ENCODE results near the gene GPR179.

GPR179 gene

GRCh38 chr17:38355251-38355650 is 11.5 kb upstream of the GPR179 start:
- no peak for ATAC-seq (ENCODE audit: low read depth)

GRCh38 chr17:38354466-38354865 is 10.7 kb upstream of the GPR179 start:
- no peaks in the 10 kb centered on the region for H3K27me3 ChIP-seq (ENCODE audit: insufficient read depth, poor library complexity, severe bottlenecking)
- no peaks in the 10 kb centered on the region for H3K4me1 ChIP-seq (ENCODE audit: insufficient read depth, poor library complexity, severe bottlenecking)
- no peak overlapping the region for H3K27ac ChIP-seq (ENCODE audit: poor library complexity, severe bottlenecking)
- no peak overlapping the region for H3K4me3 ChIP-seq (ENCODE audit: severe bottlenecking)
- DNase-seq (ENCODE audit: low spot score) (no peak), ATAC-seq (ENCODE audit: low read depth) (no peak)
- no peak for TF ChIP-seq CTCF (IDR thresholded peaks at IDR 0.05; ENCODE audit: poor library complexity, severe bottlenecking)
- no peaks in the 10 kb centered on the region for H3K36me3 ChIP-seq (ENCODE audit: low read depth)
- no peaks in the 10 kb centered on the region for H3K9me3 ChIP-seq (ENCODE audit: severe bottlenecking)

More at GRCh38 chr17:38355251-38355650, 11.5 kb upstream of the GPR179 start:
- no peaks in the 10 kb centered on the region for H3K4me1 ChIP-seq (ENCODE audit: insufficient read depth, poor library complexity, severe bottlenecking)
- TF ChIP-seq CTCF (IDR thresholded peaks at IDR 0.05; ENCODE audit: poor library complexity, severe bottlenecking) = no peak
- H3K4me3 ChIP-seq (ENCODE audit: severe bottlenecking) = no peak overlapping the region
- no peaks in the 10 kb centered on the region for H3K36me3 ChIP-seq (ENCODE audit: low read depth)
- no peaks in the 10 kb centered on the region for H3K9me3 ChIP-seq (ENCODE audit: severe bottlenecking)
- DNase-seq (ENCODE audit: low spot score) = no peak
- no peaks in the 10 kb centered on the region for H3K27me3 ChIP-seq (ENCODE audit: insufficient read depth, poor library complexity, severe bottlenecking)
- H3K27ac ChIP-seq (ENCODE audit: poor library complexity, severe bottlenecking) = no peak overlapping the region

GRCh38 chr17:38353668-38354067 is 9.9 kb upstream of the GPR179 start:
- no peak for ATAC-seq (ENCODE audit: low read depth)
- H3K4me3 ChIP-seq (ENCODE audit: severe bottlenecking) = no peak overlapping the region
- TF ChIP-seq CTCF (IDR thresholded peaks at IDR 0.05; ENCODE audit: poor library complexity, severe bottlenecking) = no peak
- H3K36me3 ChIP-seq (ENCODE audit: low read depth) = no peaks in the 10 kb centered on the region
- H3K4me1 ChIP-seq (ENCODE audit: insufficient read depth, poor library complexity, severe bottlenecking) = no peaks in the 10 kb centered on the region
- H3K27me3 ChIP-seq (ENCODE audit: insufficient read depth, poor library complexity, severe bottlenecking) = no peaks in the 10 kb centered on the region
- H3K27ac ChIP-seq (ENCODE audit: poor library complexity, severe bottlenecking) = no peak overlapping the region
- no peaks in the 10 kb centered on the region for H3K9me3 ChIP-seq (ENCODE audit: severe bottlenecking)
- DNase-seq (ENCODE audit: low spot score) = no peak

- H3K9me3 ChIP-seq (ENCODE audit: severe bottlenecking) = no peaks in the 10 kb centered on the region
- H3K27me3 ChIP-seq (ENCODE audit: insufficient read depth, poor library complexity, severe bottlenecking) = no peaks in the 10 kb centered on the region
- no peak overlapping the region for H3K27ac ChIP-seq (ENCODE audit: poor library complexity, severe bottlenecking)
- no peak for ATAC-seq (ENCODE audit: low read depth)
- H3K4me3 ChIP-seq (ENCODE audit: severe bottlenecking) = peak overlapping the region; percentile 76
- no peaks in the 10 kb centered on the region for H3K4me1 ChIP-seq (ENCODE audit: insufficient read depth, poor library complexity, severe bottlenecking)
- no peak for TF ChIP-seq CTCF (IDR thresholded peaks at IDR 0.05; ENCODE audit: poor library complexity, severe bottlenecking)
- no peaks in the 10 kb centered on the region for H3K36me3 ChIP-seq (ENCODE audit: low read depth)
- DNase-seq (ENCODE audit: low spot score) = no peak
Measured at GRCh38 chr17:38353086-38353604, 9.4 kb upstream of the GPR179 start.

- Histone ChIP-seq H3K9me3 (ENCODE audit: severe bottlenecking) (no peaks in the 10 kb centered on the region), H3K4me3 (ENCODE audit: severe bottlenecking) (peak overlapping the region; percentile 76), H3K27me3 (ENCODE audit: insufficient read depth, poor library complexity, severe bottlenecking) (no peaks in the 10 kb centered on the region), H3K27ac (ENCODE audit: poor library complexity, severe bottlenecking) (peak overlapping the region; percentile 40), H3K4me1 (ENCODE audit: insufficient read depth, poor library complexity, severe bottlenecking) (no peaks in the 10 kb centered on the region), H3K36me3 (ENCODE audit: low read depth) (no peaks in the 10 kb centered on the region)
- no peak for DNase-seq (ENCODE audit: low spot score)
- no peak for TF ChIP-seq CTCF (IDR thresholded peaks at IDR 0.05; ENCODE audit: poor library complexity, severe bottlenecking)
- ATAC-seq (ENCODE audit: low read depth) = peak; percentile 40
Measured at GRCh38 chr17:38352245-38353085, 8.7 kb upstream of the GPR179 start.

Data from RWPE2 (cell line).